T-helper 17 cell (primary cell): ENCODE measurements around the gene OSBPL10. TPM values are rescaled to one million over a fixed set of nuclear protein-coding genes. Genes with fewer than 3 reads are reported as not detected.

Source experiments
- ATAC-seq: fragments of 150-1000 bp; cut with Tn5 transposase; 2 replicates; pipeline ENCODE4 v1.10.0; 2021; ENCODE audit warnings: mild to moderate bottlenecking, moderate library complexity
- DNase-seq, 3 donors: peaks; one replicate each; pipeline versions ENCODE4 v3.0.0 to v3.0.0-alpha.2; 2020 to 2021
- H3K9me3 ChIP-seq: one replicate; pipeline ENCODE4 v1.7.0; 2013; ENCODE audit warnings: low read length, mild to moderate bottlenecking; ENCODE audit not compliant: control insufficient read depth, poor library complexity, severe bottlenecking
- H3K27ac Mint-ChIP-seq: one replicate; pipeline ENCODE4 v1.8.0; 2022; ENCODE audit warnings: mild to moderate bottlenecking, moderate library complexity, mixed read lengths
- H3K27me3 Mint-ChIP-seq: one replicate; pipeline ENCODE4 v1.8.0; 2022; ENCODE audit warnings: mixed read lengths
- H3K36me3 Mint-ChIP-seq: one replicate; pipeline ENCODE4 v1.8.0; 2022; ENCODE audit warnings: low read depth, mixed read lengths
- H3K4me1 Mint-ChIP-seq: one replicate; pipeline ENCODE4 v1.8.0; 2022; ENCODE audit warnings: mild to moderate bottlenecking, mixed read lengths
- H3K4me3 Mint-ChIP-seq: one replicate; pipeline ENCODE4 v1.8.0; 2022; ENCODE audit warnings: mild to moderate bottlenecking, moderate library complexity, mixed read lengths
- total RNA-seq, 4 donors: library from RNA in 2 of 4; stranded (reverse) in 2 of 4; gene quantifications; one replicate each; pipeline ENCODE4 v1.2.3 and lab custom pipeline; 2022 to 2026

Gene OSBPL10
- total RNA-seq, 2 donors from 2014 or later: 8.5 TPM; not detected in 1

DNA sequence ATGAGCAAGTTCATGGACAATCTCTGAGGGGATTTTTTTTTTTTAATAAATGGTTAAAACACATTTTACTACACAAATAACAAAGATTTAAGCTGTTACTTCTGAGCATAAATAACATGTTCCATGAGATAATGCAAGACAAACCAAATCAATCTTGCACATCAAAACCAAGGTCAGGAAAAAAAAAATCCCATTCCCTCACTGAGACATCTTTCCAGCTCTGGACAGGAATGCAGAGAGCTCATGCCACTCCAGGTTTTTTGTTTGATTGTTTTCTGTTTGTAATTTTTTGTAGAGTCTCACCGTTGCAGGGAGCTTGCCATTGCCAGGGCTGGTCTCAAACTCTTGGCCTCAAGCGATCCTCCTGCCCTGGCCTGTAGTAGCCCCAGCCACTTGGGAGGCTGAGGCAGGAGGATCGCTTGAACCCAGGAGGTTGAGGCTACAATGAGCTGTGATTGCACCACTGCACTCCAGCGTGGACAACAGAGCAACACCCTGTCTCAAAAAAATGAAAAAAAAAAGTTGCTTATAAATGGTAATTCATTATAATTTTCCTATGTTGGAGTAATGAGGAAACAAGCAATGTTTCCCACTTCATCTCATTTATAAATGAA lies 14.0 kb downstream of the OSBPL10 start:
- peaks cover 31% of the 10 kb centered on the region for H3K27me3 Mint-ChIP-seq
- no peaks in the 10 kb centered on the region for H3K9me3 ChIP-seq
- ATAC-seq: no peak
- no peak overlapping the region for H3K4me3 Mint-ChIP-seq
- no peaks in the 10 kb centered on the region for H3K36me3 Mint-ChIP-seq
- no peak for DNase-seq
- H3K4me1 Mint-ChIP-seq: peaks cover 6% of the 10 kb centered on the region
- H3K27ac Mint-ChIP-seq: no peak overlapping the region

GRCh38 chr3:31962801-31963205 lies 18.3 kb downstream of the OSBPL10 start:
- Mint-ChIP-seq H3K4me1 (peaks cover 4% of the 10 kb centered on the region), H3K27me3 (peaks cover 31% of the 10 kb centered on the region), H3K4me3 (no peak overlapping the region), H3K36me3 (no peaks in the 10 kb centered on the region), H3K27ac (no peak overlapping the region)
- DNase-seq: no peak
- ATAC-seq: no peak
- H3K9me3 ChIP-seq: no peaks in the 10 kb centered on the region

DNA sequence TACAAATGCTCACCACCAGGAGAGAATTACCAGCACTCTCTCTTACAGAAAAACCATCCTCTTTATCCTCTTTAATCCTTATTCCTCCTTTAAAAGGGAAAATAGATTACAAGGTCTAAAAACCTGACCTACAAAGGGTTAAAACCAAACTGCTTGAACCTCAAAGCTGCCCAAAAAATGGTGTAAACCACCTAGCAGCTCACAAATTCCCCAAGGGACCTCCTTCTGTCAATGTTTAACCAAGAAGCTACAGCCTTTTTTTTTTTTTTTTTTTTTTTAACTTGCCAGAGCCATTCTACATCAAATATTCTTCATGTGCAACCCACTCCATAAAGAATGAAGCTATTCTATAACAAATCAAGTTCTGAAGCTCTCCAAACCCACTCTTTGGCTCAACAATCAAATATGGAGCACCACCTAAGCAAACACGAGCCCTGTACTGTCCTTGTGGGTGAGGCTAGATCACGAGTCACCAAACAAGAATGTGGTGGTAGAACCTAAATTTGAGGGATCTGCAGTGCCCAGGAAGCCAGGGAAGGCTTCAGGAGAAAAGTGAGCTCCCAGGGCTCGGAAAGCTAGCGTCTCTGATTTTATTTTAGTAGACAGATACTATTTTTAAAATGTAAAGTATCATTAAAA lies 20.1 kb downstream of the OSBPL10 start:
- H3K9me3 ChIP-seq: peaks cover 2% of the 10 kb centered on the region
- Mint-ChIP-seq H3K4me1 (no peaks in the 10 kb centered on the region), H3K27me3 (peaks cover 31% of the 10 kb centered on the region), H3K27ac (no peak overlapping the region), H3K36me3 (no peaks in the 10 kb centered on the region), H3K4me3 (no peak overlapping the region)
- ATAC-seq (no peak), DNase-seq (no peak)

DNA sequence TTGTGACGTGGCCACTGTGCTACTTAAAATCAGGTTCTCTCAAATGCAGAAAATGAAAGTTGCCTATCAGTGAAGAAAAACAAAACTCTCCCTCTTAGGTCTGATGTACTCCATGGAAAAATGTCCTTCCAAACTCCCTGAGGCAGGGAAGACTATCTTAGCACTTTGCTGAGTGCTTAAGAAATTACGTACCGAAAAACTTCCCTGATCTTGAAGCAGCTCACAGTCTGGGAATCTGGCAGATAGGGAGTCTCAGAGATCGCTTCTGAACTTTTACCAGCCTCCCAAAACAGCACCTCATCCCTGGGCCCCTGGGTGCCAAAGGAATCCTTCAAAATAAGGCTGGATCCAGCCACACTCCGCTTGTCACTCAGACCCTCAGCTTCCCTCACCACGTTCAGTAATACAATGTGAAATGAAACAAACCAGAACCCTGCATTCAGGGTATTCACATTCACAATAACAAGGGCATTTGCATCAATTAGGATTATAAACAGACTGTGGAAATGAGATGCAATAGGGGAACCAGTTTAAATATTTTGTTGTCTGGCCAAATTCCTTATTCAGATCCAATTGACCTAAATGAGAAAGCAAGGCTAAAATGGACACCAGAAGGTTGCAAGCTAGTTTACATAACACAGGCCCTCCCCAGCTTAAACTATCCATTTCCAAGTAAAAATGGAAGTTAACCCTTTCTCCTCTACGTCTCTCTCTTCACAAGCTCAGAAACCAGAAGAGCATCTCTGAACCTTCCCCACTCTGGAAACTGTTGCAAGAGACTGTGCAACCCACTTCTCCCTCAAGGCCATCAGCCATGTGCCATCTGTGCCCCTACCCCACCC lies 20.9 kb downstream of the OSBPL10 start:
- DNase-seq (no peak), ATAC-seq (no peak)
- Mint-ChIP-seq H3K4me1 (no peaks in the 10 kb centered on the region), H3K27me3 (peaks cover 31% of the 10 kb centered on the region), H3K36me3 (no peaks in the 10 kb centered on the region), H3K27ac (no peak overlapping the region), H3K4me3 (no peak overlapping the region)
- peaks cover 2% of the 10 kb centered on the region for H3K9me3 ChIP-seq

- H3K9me3 ChIP-seq: peaks cover 2% of the 10 kb centered on the region
- no peaks in the 10 kb centered on the region for H3K4me1 Mint-ChIP-seq
- H3K27ac Mint-ChIP-seq: no peak overlapping the region
- no peaks in the 10 kb centered on the region for H3K36me3 Mint-ChIP-seq
- ATAC-seq: no peak
- H3K4me3 Mint-ChIP-seq: no peak overlapping the region
- peaks cover 30% of the 10 kb centered on the region for H3K27me3 Mint-ChIP-seq
- DNase-seq: no peak
Measured at GRCh38 chr3:31959251-31959650, 21.8 kb downstream of the OSBPL10 start.

GRCh38 chr3:31958701-31959152 lies 22.3 kb downstream of the OSBPL10 start:
- Mint-ChIP-seq H3K4me3 (no peak overlapping the region), H3K36me3 (no peaks in the 10 kb centered on the region), H3K27me3 (peaks cover 26% of the 10 kb centered on the region), H3K4me1 (no peaks in the 10 kb centered on the region), H3K27ac (no peak overlapping the region)
- ATAC-seq: no peak
- peaks cover 2% of the 10 kb centered on the region for H3K9me3 ChIP-seq
- no peak for DNase-seq

GRCh38 chr3:31957106-31957505 lies 24.0 kb downstream of the OSBPL10 start:
- peaks cover 28% of the 10 kb centered on the region for H3K27me3 Mint-ChIP-seq
- H3K4me1 Mint-ChIP-seq: peaks cover 3% of the 10 kb centered on the region
- DNase-seq (no peak), ATAC-seq (no peak)
- peaks cover 2% of the 10 kb centered on the region for H3K9me3 ChIP-seq
- no peaks in the 10 kb centered on the region for H3K36me3 Mint-ChIP-seq
- H3K4me3 Mint-ChIP-seq: no peak overlapping the region
- no peak overlapping the region for H3K27ac Mint-ChIP-seq

DNA sequence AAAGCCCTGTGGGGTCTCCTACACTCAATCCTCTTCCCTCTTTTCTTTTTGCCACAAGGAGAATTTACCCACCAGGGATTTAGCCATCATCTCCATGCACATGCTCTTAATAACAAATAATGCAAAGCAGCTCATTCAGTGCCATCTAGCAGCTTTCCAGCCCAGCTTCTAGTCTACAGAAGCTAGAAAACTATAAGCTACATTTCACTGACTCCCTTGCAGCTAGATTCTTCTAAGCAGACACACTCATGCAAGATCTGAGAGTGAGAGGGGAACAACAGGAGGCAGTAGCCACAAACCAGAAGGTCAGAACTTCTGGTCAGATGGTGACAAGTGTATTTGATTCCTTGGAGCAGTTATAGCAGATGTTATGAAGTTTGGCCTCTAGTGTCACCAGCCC lies 25.5 kb downstream of the OSBPL10 start:
- peaks cover 23% of the 10 kb centered on the region for H3K27me3 Mint-ChIP-seq
- H3K36me3 Mint-ChIP-seq: no peaks in the 10 kb centered on the region
- H3K4me1 Mint-ChIP-seq: peaks cover 3% of the 10 kb centered on the region
- H3K27ac Mint-ChIP-seq: no peak overlapping the region
- H3K9me3 ChIP-seq: peaks cover 2% of the 10 kb centered on the region
- no peak overlapping the region for H3K4me3 Mint-ChIP-seq
- no peak for ATAC-seq
- DNase-seq: no peak

GRCh38 chr3:31953636-31954035 lies 27.4 kb downstream of the OSBPL10 start:
- Mint-ChIP-seq H3K27ac (no peak overlapping the region), H3K36me3 (no peaks in the 10 kb centered on the region), H3K4me3 (no peak overlapping the region), H3K4me1 (peaks cover 3% of the 10 kb centered on the region), H3K27me3 (peaks cover 14% of the 10 kb centered on the region)
- peaks cover 2% of the 10 kb centered on the region for H3K9me3 ChIP-seq
- ATAC-seq (no peak), DNase-seq (no peak)

DNA sequence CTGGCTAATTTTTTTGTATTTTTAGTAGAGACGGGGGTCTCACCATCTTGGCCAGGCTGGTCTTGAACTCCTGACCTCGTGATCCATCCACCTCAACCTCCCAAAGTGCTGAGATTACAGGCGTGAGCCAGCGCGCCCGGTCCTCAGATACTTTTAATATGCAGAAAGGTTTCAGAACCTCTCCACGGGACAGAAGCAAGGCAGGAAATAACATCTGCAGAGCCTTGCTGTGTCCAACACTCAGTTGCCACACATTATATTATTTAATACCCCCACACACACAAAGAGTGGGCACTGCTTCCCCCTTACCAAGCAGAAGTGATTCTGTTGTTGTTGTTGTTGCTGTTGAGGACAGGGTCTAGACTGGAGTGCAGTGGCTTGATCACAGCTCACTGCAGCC lies 28.0 kb downstream of the OSBPL10 start:
- Mint-ChIP-seq H3K4me3 (no peak overlapping the region), H3K27me3 (peaks cover 20% of the 10 kb centered on the region), H3K36me3 (no peaks in the 10 kb centered on the region), H3K4me1 (peaks cover 3% of the 10 kb centered on the region), H3K27ac (no peak overlapping the region)
- H3K9me3 ChIP-seq: peaks cover 2% of the 10 kb centered on the region
- no peak for ATAC-seq
- DNase-seq: no peak

GRCh38 chr3:31952205-31952604 lies 28.9 kb downstream of the OSBPL10 start:
- H3K36me3 Mint-ChIP-seq: no peaks in the 10 kb centered on the region
- ATAC-seq (peak; percentile 67), DNase-seq (no peak)
- H3K4me3 Mint-ChIP-seq: no peak overlapping the region
- peaks cover 23% of the 10 kb centered on the region for H3K27me3 Mint-ChIP-seq
- H3K4me1 Mint-ChIP-seq: peaks cover 3% of the 10 kb centered on the region
- H3K9me3 ChIP-seq: peaks cover 2% of the 10 kb centered on the region
- no peak overlapping the region for H3K27ac Mint-ChIP-seq

GRCh38 chr3:31948280-31948679 lies 32.8 kb downstream of the OSBPL10 start:
- Mint-ChIP-seq H3K36me3 (no peaks in the 10 kb centered on the region), H3K27me3 (peaks cover 28% of the 10 kb centered on the region), H3K4me3 (no peak overlapping the region), H3K27ac (no peak overlapping the region), H3K4me1 (peaks cover 3% of the 10 kb centered on the region)
- DNase-seq (no peak), ATAC-seq (no peak)
- H3K9me3 ChIP-seq: no peaks in the 10 kb centered on the region

DNA sequence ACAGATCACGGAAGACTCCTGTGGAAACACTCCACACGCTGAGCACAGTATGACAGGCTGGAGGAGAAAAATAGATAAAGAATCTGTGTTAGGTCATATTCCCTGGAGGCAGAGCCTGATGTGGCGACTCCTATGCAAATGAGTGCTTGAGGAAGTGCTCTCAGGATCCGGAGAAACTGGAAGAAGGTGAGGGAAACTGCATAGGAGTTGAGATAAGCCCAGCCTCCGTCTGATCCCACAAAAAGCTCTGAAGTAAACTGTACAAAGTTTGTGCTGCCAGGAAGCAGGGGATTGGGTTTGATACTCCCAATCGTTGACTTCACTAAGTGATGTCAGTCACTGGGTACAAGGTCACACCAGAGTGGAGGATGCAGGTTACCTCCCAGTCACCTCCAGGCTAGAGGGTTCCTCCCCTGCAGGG lies 33.4 kb downstream of the OSBPL10 start:
- no peaks in the 10 kb centered on the region for H3K9me3 ChIP-seq
- Mint-ChIP-seq H3K4me3 (no peak overlapping the region), H3K4me1 (peaks cover 3% of the 10 kb centered on the region), H3K27ac (no peak overlapping the region), H3K36me3 (no peaks in the 10 kb centered on the region), H3K27me3 (peaks cover 27% of the 10 kb centered on the region)
- ATAC-seq (no peak), DNase-seq (no peak)
